Bone marrow (tissue), 2 donors: ENCODE measurements around the gene SIM2.

Experiments
- DNase-seq, 2 donors: peaks; one replicate each; lab custom pipeline; 2025; lab: John Stamatoyannopoulos, UW

The SIM2 gene

DNA sequence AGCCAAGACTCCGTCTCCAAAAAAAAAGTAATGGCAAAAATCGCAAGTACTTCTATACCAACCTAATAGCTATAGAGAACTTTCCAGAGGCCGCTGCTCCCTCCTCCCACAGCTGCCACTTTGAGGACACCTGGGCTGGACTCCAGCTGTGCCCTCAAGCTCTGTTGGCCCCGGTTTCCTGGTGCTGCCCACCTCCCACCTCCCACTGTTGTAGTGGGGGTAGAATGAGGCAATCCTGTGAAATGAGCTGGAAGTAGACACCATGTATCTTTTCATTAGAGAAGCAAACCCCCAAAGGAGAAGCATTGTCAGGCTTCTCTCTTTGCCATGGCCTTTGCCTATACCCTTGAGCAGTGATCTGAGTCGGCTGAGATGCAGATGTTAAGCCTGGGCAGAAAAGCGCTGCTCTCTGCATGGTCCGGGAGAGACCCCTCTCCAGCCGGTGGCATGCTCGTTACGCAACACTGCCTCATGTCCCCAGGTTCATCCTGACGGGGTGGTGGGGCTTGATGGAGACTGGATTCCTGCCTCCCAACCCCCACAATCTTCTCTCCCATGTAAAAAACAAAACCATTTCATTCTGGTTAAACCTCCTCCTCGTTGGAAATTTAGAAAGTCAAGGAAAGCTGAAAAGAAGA is 39.7 kb downstream of the SIM2 start:
- DNase-seq: no peak

DNA sequence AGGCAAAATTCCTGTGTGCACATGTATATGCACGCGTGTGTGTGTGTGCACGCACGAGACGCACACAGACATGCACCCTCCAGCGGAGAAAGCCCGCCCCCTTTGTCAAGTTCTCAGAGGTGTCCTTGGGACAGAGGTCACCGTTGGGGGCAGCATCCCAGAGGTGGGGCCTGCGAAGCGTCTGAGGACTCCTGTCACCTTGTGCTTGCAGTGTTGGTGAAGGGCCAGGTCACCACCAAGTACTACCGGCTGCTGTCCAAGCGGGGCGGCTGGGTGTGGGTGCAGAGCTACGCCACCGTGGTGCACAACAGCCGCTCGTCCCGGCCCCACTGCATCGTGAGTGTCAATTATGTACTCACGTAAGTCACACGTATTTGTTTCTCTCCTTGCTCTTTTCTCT is 42.6 kb downstream of the SIM2 start:
- no peak for DNase-seq

DNA sequence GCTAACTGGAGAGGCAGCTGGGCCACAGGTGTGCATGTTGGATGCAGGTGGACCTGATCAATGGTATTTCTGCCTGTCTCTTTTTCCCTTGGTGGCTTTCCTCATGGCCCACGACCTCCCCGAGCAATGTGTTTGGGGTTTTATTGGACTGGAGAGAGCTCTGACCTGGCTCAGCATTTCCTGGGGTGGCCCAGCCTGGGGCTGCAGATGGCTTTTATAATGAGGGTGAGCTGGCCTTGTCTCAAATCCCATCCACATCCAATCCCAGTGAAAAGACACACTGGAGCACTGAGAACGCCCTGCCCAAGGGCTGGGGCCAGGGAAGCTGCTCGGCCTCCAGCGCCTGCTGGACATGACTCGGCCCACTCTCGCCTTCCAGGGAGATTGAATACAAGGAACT is 44.1 kb downstream of the SIM2 start:
- DNase-seq: no peak

- DNase-seq: no peak
Measured at GRCh38 chr21:36743446-36743845, 44.5 kb downstream of the SIM2 start.

DNA sequence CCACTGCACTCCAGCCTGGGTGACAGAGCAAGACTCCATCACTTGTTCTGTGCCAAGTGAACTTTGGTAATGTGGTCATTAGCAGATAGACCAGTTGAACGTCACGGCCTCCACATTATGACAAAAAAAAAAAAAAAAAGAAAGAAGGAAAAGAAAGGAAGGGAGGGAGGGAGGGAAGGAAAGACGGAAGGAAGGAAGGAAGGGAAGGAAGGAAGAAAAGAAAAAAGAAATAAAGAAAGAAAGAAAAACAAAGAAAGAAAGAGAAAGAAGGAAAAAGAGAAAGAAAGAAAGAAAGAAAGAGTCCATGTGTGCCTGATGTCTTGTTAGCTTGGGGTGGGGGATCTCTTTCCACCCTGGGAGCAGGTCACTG is 45.3 kb downstream of the SIM2 start:
- DNase-seq: no peak

DNA sequence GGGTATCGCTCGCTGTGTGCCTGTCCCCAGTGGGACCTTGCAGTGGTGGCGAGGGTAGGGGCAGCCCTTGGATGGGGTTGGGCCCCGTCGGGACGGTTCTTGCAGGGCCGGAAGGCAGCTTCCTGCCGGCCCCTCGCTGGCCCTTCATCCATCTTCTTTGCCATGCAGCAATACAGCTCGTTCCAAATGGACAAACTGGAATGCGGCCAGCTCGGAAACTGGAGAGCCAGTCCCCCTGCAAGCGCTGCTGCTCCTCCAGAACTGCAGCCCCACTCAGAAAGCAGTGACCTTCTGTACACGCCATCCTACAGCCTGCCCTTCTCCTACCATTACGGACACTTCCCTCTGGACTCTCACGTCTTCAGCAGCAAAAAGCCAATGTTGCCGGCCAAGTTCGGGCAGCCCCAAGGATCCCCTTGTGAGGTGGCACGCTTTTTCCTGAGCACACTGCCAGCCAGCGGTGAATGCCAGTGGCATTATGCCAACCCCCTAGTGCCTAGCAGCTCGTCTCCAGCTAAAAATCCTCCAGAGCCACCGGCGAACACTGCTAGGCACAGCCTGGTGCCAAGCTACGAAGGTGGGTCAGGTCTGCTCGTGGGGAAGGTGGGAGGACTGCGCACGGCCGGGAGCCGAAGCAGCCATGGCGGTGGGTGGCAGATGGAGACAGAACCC is 45.8 kb downstream of the SIM2 start:
- DNase-seq: no peak

GRCh38 chr21:36745459-36745858 is 46.5 kb downstream of the SIM2 start:
- no peak for DNase-seq

DNA sequence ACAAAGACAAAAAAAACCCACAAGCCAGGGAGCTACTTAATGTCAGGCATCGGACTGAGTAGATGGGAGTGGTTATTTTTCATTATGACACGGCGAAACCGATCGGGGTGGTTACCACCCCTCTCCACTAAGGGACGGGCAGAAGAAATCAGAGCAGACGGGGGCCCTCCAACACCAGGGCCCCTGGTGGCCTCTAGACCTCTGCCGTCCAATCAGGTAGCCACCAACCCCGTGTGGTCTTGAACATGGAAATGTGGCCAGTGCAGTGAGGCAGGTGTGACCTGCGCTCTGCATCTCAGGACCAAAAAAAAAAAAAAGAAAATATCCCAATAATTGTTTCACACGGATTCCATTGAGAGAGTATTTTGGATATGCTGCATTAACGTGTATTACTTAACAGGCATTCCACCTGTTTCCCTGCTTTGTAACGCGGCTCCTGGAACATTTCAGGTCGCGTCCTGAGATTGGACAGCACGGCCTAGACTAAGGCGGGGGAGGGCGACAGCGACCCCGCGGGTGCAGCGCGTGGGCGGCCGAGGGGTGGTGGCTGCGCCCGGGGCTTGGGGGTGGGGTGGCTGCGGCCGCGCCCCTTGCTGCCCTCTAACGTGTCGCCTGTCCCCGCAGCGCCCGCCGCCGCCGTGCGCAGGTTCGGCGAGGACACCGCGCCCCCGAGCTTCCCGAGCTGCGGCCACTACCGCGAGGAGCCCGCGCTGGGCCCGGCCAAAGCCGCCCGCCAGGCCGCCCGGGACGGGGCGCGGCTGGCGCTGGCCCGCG is 48.3 kb downstream of the SIM2 start:
- no peak for DNase-seq

- DNase-seq: no peak
Measured at GRCh38 chr21:36747815-36748383, 49.0 kb downstream of the SIM2 start.

DNA sequence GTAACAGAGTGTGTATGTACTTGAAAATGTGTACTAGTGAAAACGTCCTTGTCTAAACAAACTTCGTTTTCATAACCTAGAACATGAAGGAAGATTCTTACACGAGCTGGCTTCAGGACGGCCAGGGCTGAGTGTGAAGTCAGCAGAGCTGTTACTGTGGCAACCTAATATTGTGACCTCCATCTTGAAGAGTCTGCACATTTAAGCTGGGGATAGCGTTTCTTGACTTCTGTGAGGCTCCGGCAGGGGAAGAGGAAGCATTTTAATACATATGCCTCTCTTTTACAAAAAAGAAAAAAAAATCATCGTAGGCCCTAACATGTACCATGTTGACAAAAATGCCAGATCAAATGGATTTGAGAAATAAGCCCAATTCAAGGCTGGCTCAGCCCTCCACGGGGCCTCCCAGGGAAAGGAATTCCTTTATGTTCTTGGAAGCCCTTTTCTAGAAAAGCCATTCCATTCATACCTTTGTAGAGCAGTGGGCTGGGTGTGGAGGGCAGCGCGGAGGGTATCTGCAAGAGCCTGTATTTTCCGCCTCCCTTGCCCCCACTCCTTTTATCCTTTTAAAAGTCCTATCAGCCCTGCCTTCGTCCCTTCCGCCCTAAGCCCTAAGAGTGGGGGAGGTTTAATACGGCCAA is 51.1 kb downstream of the SIM2 start:
- DNase-seq: no peak

GRCh38 chr21:36750576-36750959 is 51.7 kb downstream of the SIM2 start:
- DNase-seq: no peak

- no peak for DNase-seq
Measured at GRCh38 chr21:36751383-36751782, 52.5 kb downstream of the SIM2 start.

DNA sequence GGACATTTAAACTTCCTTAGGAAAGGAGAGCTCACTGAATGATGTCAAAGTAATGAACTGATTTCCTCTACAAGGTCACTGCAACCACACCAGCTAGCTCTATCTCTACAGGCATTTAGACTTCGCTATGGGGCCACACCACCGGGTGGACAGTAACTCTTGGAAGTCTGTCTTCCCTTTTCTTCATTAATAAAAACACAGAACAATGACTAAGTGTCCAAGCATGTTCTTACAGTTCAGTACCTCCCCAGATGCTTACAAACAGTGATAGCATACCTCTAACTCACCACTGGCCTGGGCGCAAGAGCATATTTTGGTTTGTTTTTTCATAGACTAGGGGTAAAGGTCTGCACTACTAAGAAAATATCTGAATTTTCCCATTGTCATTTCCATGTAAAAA is 54.6 kb downstream of the SIM2 start:
- no peak for DNase-seq

DNA sequence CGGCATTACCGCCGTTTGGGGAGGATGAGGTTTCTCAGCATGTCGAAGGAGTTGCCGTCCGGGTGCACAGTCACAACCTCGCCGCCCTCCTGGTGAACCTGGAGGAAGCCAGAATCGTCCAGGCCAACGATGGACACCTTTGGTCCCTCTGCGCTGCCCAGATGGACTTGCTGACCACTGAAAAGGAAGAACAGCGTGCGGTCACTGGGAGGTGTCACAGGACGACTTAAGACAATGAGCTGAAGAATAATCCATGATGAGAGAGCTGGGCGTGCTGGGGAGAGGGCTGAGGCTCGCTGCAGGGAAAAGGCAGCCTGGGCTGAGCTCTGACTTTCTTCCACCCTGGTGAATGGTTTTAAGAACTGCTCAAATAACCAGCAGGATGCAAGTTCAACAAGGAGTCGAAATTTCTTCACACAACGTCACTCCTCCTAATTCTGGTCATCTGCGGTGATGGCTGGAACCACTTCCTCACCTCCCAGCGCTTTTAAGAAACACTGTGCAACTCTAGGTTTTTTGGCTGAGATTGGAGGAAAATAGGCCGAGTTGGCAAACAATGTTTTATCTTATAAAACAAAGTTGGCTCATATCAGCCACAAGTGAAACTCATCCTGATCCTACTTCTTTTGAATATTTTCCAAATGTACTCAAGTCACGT is 55.5 kb downstream of the SIM2 start:
- DNase-seq: no peak

DNA sequence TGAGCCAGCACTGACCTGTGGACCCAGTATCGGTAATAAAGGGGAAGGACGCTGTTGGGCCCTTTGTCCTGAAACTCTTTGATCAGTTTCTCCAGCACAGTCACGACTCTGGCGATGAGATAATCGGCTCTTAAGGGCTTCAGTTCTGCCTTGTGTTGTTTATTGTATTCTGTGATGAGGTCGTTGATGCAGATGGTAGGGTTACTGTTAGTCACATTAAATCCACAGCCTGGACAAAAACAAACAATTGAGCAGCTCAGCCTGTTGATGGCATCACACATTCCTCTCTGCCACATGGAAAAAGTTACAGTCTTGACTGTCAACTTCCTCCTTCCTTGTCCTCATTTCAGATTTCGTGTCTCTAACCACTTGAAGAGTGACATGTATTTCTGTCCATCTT is 57.6 kb downstream of the SIM2 start:
- DNase-seq: no peak

- DNase-seq: no peak
Measured at GRCh38 chr21:36757196-36757595, 58.3 kb downstream of the SIM2 start.

- no peak for DNase-seq
Measured at GRCh38 chr21:36759348-36760083, 60.6 kb downstream of the SIM2 start.

GRCh38 chr21:36761685-36762084 is 62.8 kb downstream of the SIM2 start:
- no peak for DNase-seq

DNA sequence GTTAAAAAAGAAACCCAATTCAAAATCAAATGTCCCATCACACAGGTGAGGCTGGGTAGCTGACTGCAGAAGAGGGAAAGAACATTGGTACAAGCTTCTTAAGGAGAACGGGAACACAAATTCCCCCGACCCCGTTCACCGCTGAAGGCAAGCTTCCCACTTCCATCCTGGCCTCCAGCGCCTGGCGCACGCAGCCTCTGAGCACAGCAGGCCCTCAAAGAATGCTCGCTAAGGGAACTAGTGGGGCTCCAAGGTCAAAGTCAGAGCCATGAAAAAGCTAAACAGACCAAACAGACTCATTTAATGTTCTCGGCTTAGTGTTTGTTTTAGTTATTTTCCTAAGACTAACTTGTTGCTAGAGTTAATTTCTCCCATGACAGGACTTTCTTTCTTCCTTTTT is 63.7 kb downstream of the SIM2 start:
- DNase-seq: no peak

GRCh38 chr21:36763305-36763704 is 64.4 kb downstream of the SIM2 start:
- DNase-seq: no peak

GRCh38 chr21:36765229-36765628 is 66.3 kb downstream of the SIM2 start:
- DNase-seq: no peak
